DMS53 treated with DMSO at 0.1 percent for 48 hours (cell line): ENCODE measurements around the gene CNTNAP2.
"Not testable (repeated sequence)": the region's sequence is repeated elsewhere in the genome, so short reads cannot be mapped to it uniquely, and the experiment has no call there.

Experiments
- DNase-seq: peaks from one replicate; lab custom pipeline; 2025; ENCODE audit not compliant: unreplicated experiment; lab: John Stamatoyannopoulos, UW

CNTNAP2 gene

GRCh38 chr7:148437043-148437442, 2320.4 kb downstream of the CNTNAP2 start:
- DNase-seq, result no peak

GRCh38 chr7:148442141-148442655, 2325.6 kb downstream of the CNTNAP2 start:
- DNase-seq, result no peak

- DNase-seq, result no peak
Measured at GRCh38 chr7:148442933-148443332, 2326.3 kb downstream of the CNTNAP2 start.

DNA sequence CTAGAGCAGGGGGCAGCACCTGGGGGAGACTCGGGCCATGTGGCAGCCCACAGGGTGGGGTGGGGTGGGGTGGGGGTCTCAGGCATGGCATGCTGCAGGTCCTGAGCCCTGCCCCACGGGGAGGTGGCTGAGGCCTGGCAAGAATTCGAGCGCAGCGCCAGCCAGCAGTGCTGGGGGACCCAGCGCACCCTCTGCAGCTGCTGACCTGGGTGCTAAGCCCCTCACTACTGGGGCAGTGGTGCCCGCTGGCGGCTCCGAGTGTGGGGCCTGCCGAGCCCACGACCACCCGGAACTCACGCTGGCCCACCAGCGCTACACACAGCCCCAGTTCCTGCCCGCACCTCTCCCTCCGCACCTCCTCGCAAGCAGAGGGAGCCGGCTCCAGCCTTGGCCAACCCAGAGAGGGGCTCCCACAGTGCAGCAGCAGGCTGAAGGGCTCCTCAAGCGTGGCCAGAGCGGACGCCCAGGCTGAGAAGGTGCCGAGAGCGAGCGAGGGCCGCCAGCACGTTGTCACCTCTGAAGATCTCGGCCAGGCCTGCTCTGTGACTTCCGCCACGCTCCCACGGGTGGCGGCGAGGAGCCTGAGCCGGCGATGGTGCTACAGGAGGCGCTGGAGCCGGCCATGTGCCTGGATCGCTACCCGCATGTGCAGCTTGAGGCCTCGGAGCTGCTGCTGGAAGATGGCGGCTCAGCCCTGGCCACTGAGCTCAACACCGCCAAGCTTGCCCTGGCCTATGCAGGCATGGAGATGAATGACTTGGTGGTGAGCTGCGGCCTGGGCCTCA, 2328.9 kb downstream of the CNTNAP2 start:
- no peak for DNase-seq

GRCh38 chr7:148447221-148447849, 2330.7 kb downstream of the CNTNAP2 start:
- DNase-seq, result peak; percentile 69

DNA sequence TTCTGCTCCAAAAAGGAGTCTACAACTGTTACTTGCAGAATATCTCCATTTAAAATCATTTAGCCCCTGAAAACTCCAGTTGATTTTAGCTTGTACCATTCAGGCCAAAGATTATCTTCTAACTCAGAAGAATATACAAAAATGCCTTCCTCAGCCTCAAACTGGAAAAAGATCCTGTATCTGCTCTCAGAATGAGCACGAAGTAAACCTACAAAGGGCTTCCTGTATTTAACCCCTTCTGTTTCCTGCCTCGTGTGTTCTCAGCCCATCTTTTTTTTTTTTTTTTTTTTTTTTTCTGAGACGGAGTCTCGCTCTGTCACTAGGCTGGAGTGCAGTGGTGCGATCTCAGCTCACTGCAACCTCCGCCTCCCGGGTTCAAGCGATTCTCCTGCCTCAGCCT, 2334.9 kb downstream of the CNTNAP2 start:
- DNase-seq, result not testable (repeated sequence)

GRCh38 chr7:148456351-148456750, 2339.8 kb downstream of the CNTNAP2 start:
- no peak for DNase-seq

GRCh38 chr7:148457310-148457921, 2340.8 kb downstream of the CNTNAP2 start:
- DNase-seq, result no peak

GRCh38 chr7:148458263-148458662, 2341.7 kb downstream of the CNTNAP2 start:
- no peak for DNase-seq

GRCh38 chr7:148461392-148462179, 2345.0 kb downstream of the CNTNAP2 start:
- DNase-seq, result no peak

- not testable (repeated sequence) for DNase-seq
Measured at GRCh38 chr7:148462774-148463173, 2346.2 kb downstream of the CNTNAP2 start.

DNA sequence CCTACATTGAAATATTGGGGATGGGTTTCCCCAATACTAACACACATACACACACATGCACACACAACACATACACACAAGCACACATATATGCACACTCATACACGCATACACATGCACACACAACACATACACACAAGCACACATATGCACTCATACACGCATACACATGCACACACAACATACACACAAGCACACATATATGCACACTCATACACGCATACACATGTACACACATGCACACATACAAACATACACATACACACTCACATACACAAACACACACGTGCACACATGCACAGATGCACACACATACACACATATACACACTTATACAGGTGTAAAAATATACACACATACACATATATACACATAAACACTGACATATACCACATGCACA, 2346.6 kb downstream of the CNTNAP2 start:
- DNase-seq, result no peak

DNA sequence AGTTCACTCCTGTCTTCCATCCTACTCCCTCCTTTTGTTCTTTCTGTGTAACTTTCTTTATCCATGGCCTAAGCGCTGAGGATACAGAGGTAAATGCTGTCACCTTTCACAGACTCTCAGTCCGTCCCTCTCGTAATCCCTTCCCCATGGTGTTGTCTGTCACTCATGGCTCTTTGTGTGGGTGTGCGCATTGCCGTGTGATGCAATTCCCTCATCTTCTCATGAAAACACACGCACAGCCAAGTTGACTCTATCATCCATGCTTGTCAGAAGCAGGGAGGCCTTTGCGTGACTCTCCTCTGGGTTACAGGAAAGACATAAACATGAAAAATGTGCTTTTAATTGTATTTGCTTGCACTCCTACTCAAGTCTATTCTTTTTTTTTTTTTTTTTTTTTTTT, 2348.3 kb downstream of the CNTNAP2 start:
- no peak for DNase-seq

DNA sequence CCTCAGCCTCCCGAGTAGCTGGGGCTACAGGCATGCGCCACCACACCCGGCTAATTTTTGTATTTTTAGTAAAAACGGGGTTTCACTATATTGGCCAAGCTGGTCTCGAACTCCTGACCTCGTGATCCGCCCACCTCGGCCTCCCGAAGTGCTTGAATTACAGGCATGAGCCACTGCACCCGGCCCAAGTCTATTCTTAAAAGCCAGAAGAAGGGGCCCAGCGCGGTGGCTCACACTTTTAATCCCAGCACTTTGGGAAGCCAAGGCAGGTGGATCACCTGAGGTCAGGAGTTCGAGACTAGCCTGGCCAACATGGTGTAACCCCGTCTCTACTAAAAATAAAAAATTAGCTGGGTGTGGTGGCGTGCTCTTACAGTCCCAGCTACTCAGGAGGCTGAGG, 2348.8 kb downstream of the CNTNAP2 start:
- DNase-seq, result not testable (repeated sequence)

DNA sequence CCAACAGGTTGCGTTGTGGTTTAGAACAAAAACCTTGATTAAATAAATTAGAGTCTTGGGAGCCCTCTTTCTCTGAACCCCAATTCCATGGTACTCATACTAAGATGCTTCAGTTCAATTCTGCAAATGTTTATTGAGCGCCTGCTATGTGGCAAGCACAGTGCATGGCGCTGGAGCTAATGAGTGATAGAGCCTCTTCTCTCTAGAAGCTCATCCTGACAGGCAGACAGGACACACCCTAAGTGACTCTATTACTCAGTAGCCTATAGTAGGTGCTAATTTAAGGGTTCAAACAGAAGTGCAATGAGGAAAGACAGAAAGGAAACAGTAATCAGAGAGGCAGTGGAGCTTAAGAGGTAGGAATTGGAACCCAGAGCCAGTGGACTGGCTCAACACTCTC, 2349.5 kb downstream of the CNTNAP2 start:
- DNase-seq, result no peak

GRCh38 chr7:148468700-148469098, 2352.1 kb downstream of the CNTNAP2 start:
- DNase-seq, result no peak
